Mucosa of descending colon (tissue), 3 donors: ENCODE results near the gene ADNP. TPM values are rescaled to one million over a fixed set of nuclear protein-coding genes. Genes with fewer than 3 reads are reported as not detected.

Experiments
- ATAC-seq: fragments of 200-7000 bp; cut with Tn5 transposase; one replicate; pipeline ENCODE4 v1.9.1; 2020; ENCODE audit warnings: mild to moderate bottlenecking, moderate library complexity
- DNase-seq, 3 donors: peaks; one replicate each; pipeline ENCODE4 v3.0.0-alpha.2; 2020
- H3K36me3 ChIP-seq: fragments of 200-600 bp; one replicate; pipeline ENCODE4 v1.8.0; 2021; ENCODE audit warnings: low read depth, mild to moderate bottlenecking
- H3K4me1 ChIP-seq: fragments of 200-600 bp; one replicate; pipeline ENCODE4 v1.8.0; 2021; ENCODE audit warnings: low read depth, mild to moderate bottlenecking
- H3K4me3 ChIP-seq: fragments of 200-600 bp; one replicate; pipeline ENCODE4 v1.8.0; 2021; ENCODE audit warnings: mild to moderate bottlenecking
- H3K9me3 ChIP-seq: fragments of 200-600 bp; one replicate; pipeline ENCODE4 v1.8.0; 2021; ENCODE audit warnings: mild to moderate bottlenecking
- CTCF ChIP-seq: fragments of 200-600 bp; IDR thresholded peaks from one replicate; pipeline ENCODE4 v1.8.0; 2022; ENCODE audit warnings: antibody characterized with exemption, mild to moderate bottlenecking
- intact Hi-C, 2 donors: fragments of 100-400 bp; cut with DNase I in 1 of 2; cut with micrococcal nuclease in 1 of 2; formaldehyde crosslinking; loops; one replicate each; pipeline versions ENCODE4 v1.11.0 to v1.11.1; 2022; cut with DNase I, micrococcal nuclease
- total RNA-seq, 3 donors: library from RNA; stranded (reverse); fragmentation: NEBNext Ultra II Directional in 2 of 3; extraction: Animal tissue kit (Norgen Biotek cat#: 25700) in 2 of 3; gene quantifications; one replicate each; pipeline versions ENCODE4 v1.2.1 to v1.2.4, GENCODE V29; 2021 to 2023
- donor health status: DM: no; HTN: no; CAD: no; lungs with moderate emphysema.
- donor health status: DM: no; HTN: no; CAD: no.
- donor health status: DM: no; HTN: yes; CAD: no.

The ADNP gene
- total RNA-seq, 3 donors from 2014 or later = 51.3 to 68.6 (median 61.4) TPM

- ATAC-seq = no peak
- DNase-seq = no peak
- intact Hi-C loops = no loop called here
These were observed 38.7 kb upstream of the ADNP start for GRCh38 chr20:50969912-50970311.

GRCh38 chr20:50969435-50969834 is 38.2 kb upstream of the ADNP start:
- DNase-seq = no peak
- no peak overlapping the region for H3K4me3 ChIP-seq
- H3K9me3 ChIP-seq = no peaks in the 10 kb centered on the region
- no peak for ATAC-seq
- no peaks in the 10 kb centered on the region for H3K36me3 ChIP-seq
- no peak for TF ChIP-seq CTCF
- intact Hi-C loops = no loop called here
- H3K4me1 ChIP-seq = no peaks in the 10 kb centered on the region

More at GRCh38 chr20:50969912-50970311, 38.7 kb upstream of the ADNP start:
- H3K36me3 ChIP-seq = no peaks in the 10 kb centered on the region
- H3K4me1 ChIP-seq = no peaks in the 10 kb centered on the region
- H3K9me3 ChIP-seq = no peaks in the 10 kb centered on the region
- no peak for TF ChIP-seq CTCF
- no peak overlapping the region for H3K4me3 ChIP-seq

- ATAC-seq = no peak
- Histone ChIP-seq H3K36me3 (no peaks in the 10 kb centered on the region), H3K4me3 (no peak overlapping the region), H3K9me3 (no peaks in the 10 kb centered on the region), H3K4me1 (no peaks in the 10 kb centered on the region)
- no peak for TF ChIP-seq CTCF
- intact Hi-C loops = no loop called here
- DNase-seq = no peak
These were observed 37.1 kb upstream of the ADNP start for GRCh38 chr20:50968289-50968688.

GRCh38 chr20:50967586-50967985 is 36.3 kb upstream of the ADNP start:
- Histone ChIP-seq H3K9me3 (no peaks in the 10 kb centered on the region), H3K4me3 (no peak overlapping the region), H3K36me3 (no peaks in the 10 kb centered on the region), H3K4me1 (no peaks in the 10 kb centered on the region)
- DNase-seq = no peak
- no peak for TF ChIP-seq CTCF
- intact Hi-C loops = no loop called here
- ATAC-seq = no peak

GRCh38 chr20:50959543-50960126 is 28.4 kb upstream of the ADNP start:
- intact Hi-C loops = no loop called here
- TF ChIP-seq CTCF = no peak
- no peaks in the 10 kb centered on the region for H3K9me3 ChIP-seq
- DNase-seq (peak in 1 of 3 donors; percentile 55), ATAC-seq (no peak)
- H3K4me3 ChIP-seq = no peak overlapping the region
- H3K4me1 ChIP-seq = peaks cover 22% of the 10 kb centered on the region
- no peaks in the 10 kb centered on the region for H3K36me3 ChIP-seq
